ENCODE results near the gene COX7B2. TPM values are rescaled to one million over a fixed set of nuclear protein-coding genes. Genes with fewer than 3 reads are reported as not detected.

The COX7B2 gene
- total RNA-seq (not detected), polyA plus RNA-seq (not detected)

GRCh38 chr4:46909078-46909477, at the start of gene COX7B2:
Gene COX7B2, minus strand, starts transcription at chr4:46909245. Its CDS starts 174,053 bp downstream, at chr4:46735192.
- H3K9me3 Mint-ChIP-seq, result peaks cover 0 to 3% (median 0%) of the 10 kb centered on the region in 8 donors
- no peak within 1 kb of the TSS for H3K4me3 Mint-ChIP-seq
- no peaks in the 10 kb centered on the region for H3K4me1 Mint-ChIP-seq
- ChIA-PET CTCF (ENCODE audit: partially characterized antibody) (no interaction called here), POLR2A (ENCODE audit: partially characterized antibody) (no interaction called here)
- intact Hi-C loops (cut with micrococcal nuclease), result no loop called here
- Histone ChIP-seq H3K4me3 (ENCODE audit: low read length in 2 of 2) (no peak within 1 kb of the TSS), H3K9me3 (ENCODE audit: control insufficient read depth in 1 of 2, low read length in 2 of 2) (no peaks in the 10 kb centered on the region), H3K27me3 (ENCODE audit: insufficient read depth, low read length) (no peaks in the 10 kb centered on the region), H3K27ac (ENCODE audit: low read depth, low read length) (no peak within 1 kb of the TSS), H3K36me3 (ENCODE audit: insufficient read depth, low read length) (no peaks in the 10 kb centered on the region), H3K4me1 (ENCODE audit: insufficient read depth, low read length) (no peaks in the 10 kb centered on the region)
- DNase-seq, result no peak
- H3K27ac Mint-ChIP-seq, result no peak within 1 kb of the TSS
- H3K36me3 Mint-ChIP-seq, result no peaks in the 10 kb centered on the region
- H3K27me3 Mint-ChIP-seq, result peaks cover 3% of the 10 kb centered on the region in 2 donors

- no peaks in the 10 kb centered on the region for H3K4me1 Mint-ChIP-seq
- H3K4me1 ChIP-seq (ENCODE audit: insufficient read depth, low read length), result no peaks in the 10 kb centered on the region
- intact Hi-C loops (cut with micrococcal nuclease), result no loop called here
- H3K27me3 Mint-ChIP-seq, result peaks cover 0 to under 1% of the 10 kb centered on the region in 2 donors
- no peaks in the 10 kb centered on the region for H3K27me3 ChIP-seq (ENCODE audit: insufficient read depth, low read length)
- CTCF ChIA-PET (ENCODE audit: partially characterized antibody), result no interaction called here
- H3K9me3 ChIP-seq (ENCODE audit: control insufficient read depth in 1 of 2, low read length in 2 of 2), result no peaks in the 10 kb centered on the region
- H3K36me3 ChIP-seq (ENCODE audit: insufficient read depth, low read length), result no peaks in the 10 kb centered on the region
- no peak overlapping the region for H3K4me3 Mint-ChIP-seq
- no peaks in the 10 kb centered on the region for H3K9me3 Mint-ChIP-seq
- H3K36me3 Mint-ChIP-seq, result no peaks in the 10 kb centered on the region
- H3K4me3 ChIP-seq (ENCODE audit: low read length in 2 of 2), result no peak overlapping the region
- POLR2A ChIA-PET (ENCODE audit: partially characterized antibody), result no interaction called here
- DNase-seq, result no peak
- H3K27ac ChIP-seq (ENCODE audit: low read depth, low read length), result no peak overlapping the region
- no peak overlapping the region for H3K27ac Mint-ChIP-seq
These were observed 47.4 kb upstream of the COX7B2 start for GRCh38 chr4:46956451-46956850.

GRCh38 chr4:46955601-46956000, 46.6 kb upstream of the COX7B2 start:
- Mint-ChIP-seq H3K4me3 (no peak overlapping the region), H3K9me3 (no peaks in the 10 kb centered on the region), H3K27ac (no peak overlapping the region), H3K4me1 (no peaks in the 10 kb centered on the region), H3K36me3 (no peaks in the 10 kb centered on the region), H3K27me3 (no peaks in the 10 kb centered on the region)
- Histone ChIP-seq H3K36me3 (ENCODE audit: insufficient read depth, low read length) (no peaks in the 10 kb centered on the region), H3K4me3 (ENCODE audit: low read length in 2 of 2) (no peak overlapping the region), H3K9me3 (ENCODE audit: control insufficient read depth in 1 of 2, low read length in 2 of 2) (no peaks in the 10 kb centered on the region), H3K27ac (ENCODE audit: low read depth, low read length) (no peak overlapping the region), H3K27me3 (ENCODE audit: insufficient read depth, low read length) (no peaks in the 10 kb centered on the region), H3K4me1 (ENCODE audit: insufficient read depth, low read length) (no peaks in the 10 kb centered on the region)
- intact Hi-C loops (cut with micrococcal nuclease), result no loop called here
- POLR2A ChIA-PET (ENCODE audit: partially characterized antibody), result no interaction called here
- DNase-seq, result no peak
- CTCF ChIA-PET (ENCODE audit: partially characterized antibody), result no interaction called here

- no peak overlapping the region for H3K4me3 Mint-ChIP-seq
- CTCF ChIA-PET (ENCODE audit: partially characterized antibody), result no interaction called here
- Histone ChIP-seq H3K36me3 (ENCODE audit: insufficient read depth, low read length) (no peaks in the 10 kb centered on the region), H3K4me1 (ENCODE audit: insufficient read depth, low read length) (no peaks in the 10 kb centered on the region), H3K4me3 (ENCODE audit: low read length in 2 of 2) (no peak overlapping the region), H3K27ac (ENCODE audit: low read depth, low read length) (no peak overlapping the region), H3K27me3 (ENCODE audit: insufficient read depth, low read length) (no peaks in the 10 kb centered on the region), H3K9me3 (ENCODE audit: control insufficient read depth in 1 of 2, low read length in 2 of 2) (no peaks in the 10 kb centered on the region)
- no peak for DNase-seq
- no peaks in the 10 kb centered on the region for H3K27me3 Mint-ChIP-seq
- H3K36me3 Mint-ChIP-seq, result no peaks in the 10 kb centered on the region
- no peaks in the 10 kb centered on the region for H3K4me1 Mint-ChIP-seq
- H3K9me3 Mint-ChIP-seq, result no peaks in the 10 kb centered on the region
- POLR2A ChIA-PET (ENCODE audit: partially characterized antibody), result no interaction called here
- no peak overlapping the region for H3K27ac Mint-ChIP-seq
- intact Hi-C loops (cut with micrococcal nuclease), result no loop called here
These were observed 45.6 kb upstream of the COX7B2 start for GRCh38 chr4:46954643-46955042.

- Mint-ChIP-seq H3K9me3 (no peaks in the 10 kb centered on the region), H3K27me3 (no peaks in the 10 kb centered on the region)
These were observed 44.5 kb upstream of the COX7B2 start for GRCh38 chr4:46953564-46953963.

GRCh38 chr4:46952451-46952850, 43.4 kb upstream of the COX7B2 start:
- Mint-ChIP-seq H3K27ac (no peak overlapping the region), H3K27me3 (no peaks in the 10 kb centered on the region), H3K4me3 (no peak overlapping the region), H3K36me3 (no peaks in the 10 kb centered on the region), H3K9me3 (no peaks in the 10 kb centered on the region), H3K4me1 (no peaks in the 10 kb centered on the region)
- ChIA-PET CTCF (ENCODE audit: partially characterized antibody) (no interaction called here), POLR2A (ENCODE audit: partially characterized antibody) (no interaction called here)
- no peak for DNase-seq
- no peaks in the 10 kb centered on the region for H3K27me3 ChIP-seq (ENCODE audit: insufficient read depth, low read length)
- H3K27ac ChIP-seq (ENCODE audit: low read depth, low read length), result no peak overlapping the region
- H3K4me3 ChIP-seq (ENCODE audit: low read length in 2 of 2), result no peak overlapping the region
- H3K36me3 ChIP-seq (ENCODE audit: insufficient read depth, low read length), result no peaks in the 10 kb centered on the region
- H3K9me3 ChIP-seq (ENCODE audit: control insufficient read depth in 1 of 2, low read length in 2 of 2), result no peaks in the 10 kb centered on the region
- intact Hi-C loops (cut with micrococcal nuclease), result no loop called here
- no peaks in the 10 kb centered on the region for H3K4me1 ChIP-seq (ENCODE audit: insufficient read depth, low read length)

More at GRCh38 chr4:46953564-46953963, 44.5 kb upstream of the COX7B2 start:
- Mint-ChIP-seq H3K4me3 (no peak overlapping the region), H3K36me3 (no peaks in the 10 kb centered on the region), H3K27ac (no peak overlapping the region), H3K4me1 (no peaks in the 10 kb centered on the region)
- H3K27ac ChIP-seq (ENCODE audit: low read depth, low read length), result no peak overlapping the region
- no peaks in the 10 kb centered on the region for H3K9me3 ChIP-seq (ENCODE audit: control insufficient read depth in 1 of 2, low read length in 2 of 2)
- no peak for DNase-seq
- intact Hi-C loops (cut with micrococcal nuclease), result no loop called here
- no peak overlapping the region for H3K4me3 ChIP-seq (ENCODE audit: low read length in 2 of 2)
- H3K4me1 ChIP-seq (ENCODE audit: insufficient read depth, low read length), result no peaks in the 10 kb centered on the region
- CTCF ChIA-PET (ENCODE audit: partially characterized antibody), result no interaction called here
- H3K36me3 ChIP-seq (ENCODE audit: insufficient read depth, low read length), result no peaks in the 10 kb centered on the region
- no peaks in the 10 kb centered on the region for H3K27me3 ChIP-seq (ENCODE audit: insufficient read depth, low read length)
- POLR2A ChIA-PET (ENCODE audit: partially characterized antibody), result no interaction called here

- Mint-ChIP-seq H3K36me3 (no peaks in the 10 kb centered on the region), H3K27me3 (no peaks in the 10 kb centered on the region), H3K27ac (no peak overlapping the region), H3K9me3 (peaks cover 0 to 1% (median 0%) of the 10 kb centered on the region in 8 donors), H3K4me1 (no peaks in the 10 kb centered on the region), H3K4me3 (no peak overlapping the region)
- Histone ChIP-seq H3K9me3 (ENCODE audit: control insufficient read depth in 1 of 2, low read length in 2 of 2) (no peaks in the 10 kb centered on the region), H3K27me3 (ENCODE audit: insufficient read depth, low read length) (no peaks in the 10 kb centered on the region), H3K36me3 (ENCODE audit: insufficient read depth, low read length) (no peaks in the 10 kb centered on the region), H3K4me3 (ENCODE audit: low read length in 2 of 2) (no peak overlapping the region), H3K27ac (ENCODE audit: low read depth, low read length) (no peak overlapping the region), H3K4me1 (ENCODE audit: insufficient read depth, low read length) (no peaks in the 10 kb centered on the region)
- ChIA-PET CTCF (ENCODE audit: partially characterized antibody) (interaction anchor here (1.5 kb wide), 1 partner anchor 23 kb away, joined by 4 read pairs; no protein-coding TSS in a partner anchor), POLR2A (ENCODE audit: partially characterized antibody) (no interaction called here)
- intact Hi-C loops (cut with micrococcal nuclease), result no loop called here
- DNase-seq, result no peak
These were observed 41.8 kb upstream of the COX7B2 start for GRCh38 chr4:46950826-46951225.

GRCh38 chr4:46949822-46950221, 40.8 kb upstream of the COX7B2 start:
- POLR2A ChIA-PET (ENCODE audit: partially characterized antibody), result no interaction called here
- H3K4me3 ChIP-seq (ENCODE audit: low read length in 2 of 2), result no peak overlapping the region
- H3K27ac Mint-ChIP-seq, result no peak overlapping the region
- DNase-seq, result no peak
- CTCF ChIA-PET (ENCODE audit: partially characterized antibody), result interaction anchor here (1.5 kb wide), 1 partner anchor 24 kb away, joined by 4 read pairs; no protein-coding TSS in a partner anchor
- peaks cover 0 to 1% (median 0%) of the 10 kb centered on the region in 8 donors for H3K9me3 Mint-ChIP-seq
- no peak overlapping the region for H3K4me3 Mint-ChIP-seq
- H3K4me1 ChIP-seq (ENCODE audit: insufficient read depth, low read length), result no peaks in the 10 kb centered on the region
- no peaks in the 10 kb centered on the region for H3K9me3 ChIP-seq (ENCODE audit: control insufficient read depth in 1 of 2, low read length in 2 of 2)
- no peaks in the 10 kb centered on the region for H3K36me3 Mint-ChIP-seq
- no peaks in the 10 kb centered on the region for H3K27me3 ChIP-seq (ENCODE audit: insufficient read depth, low read length)
- intact Hi-C loops (cut with micrococcal nuclease), result no loop called here
- no peak overlapping the region for H3K27ac ChIP-seq (ENCODE audit: low read depth, low read length)
- H3K36me3 ChIP-seq (ENCODE audit: insufficient read depth, low read length), result no peaks in the 10 kb centered on the region
- no peaks in the 10 kb centered on the region for H3K4me1 Mint-ChIP-seq
- H3K27me3 Mint-ChIP-seq, result no peaks in the 10 kb centered on the region

Measured in CD4-positive, alpha-beta memory T cell (primary cell).